D721Med (cell line): ENCODE measurements around the gene NPC1.
"Not testable (repeated sequence)": the region's sequence is repeated elsewhere in the genome, so short reads cannot be mapped to it uniquely, and the experiment has no call there.

Source experiments
- DNase-seq: peaks from one replicate; pipeline ENCODE4 v3.0.0; 2011; ENCODE audit warnings: low spot score; ENCODE audit not compliant: insufficient read length
- FAIRE-seq: peaks from 2 replicates; lab custom pipeline; 2011; peaks lifted over from hg19 to GRCh38; lab: Jason Lieb, UNC
- TF ChIP-seq, protein P1 (sequence below): IDR thresholded peaks from 2 replicates; pipeline ENCODE4 v1.5.1; 2012; ENCODE audit warnings: mild to moderate bottlenecking, control low read depth; ENCODE audit not compliant: insufficient read depth; ENCODE audit errors: missing control alignments

Gene NPC1

DNA sequence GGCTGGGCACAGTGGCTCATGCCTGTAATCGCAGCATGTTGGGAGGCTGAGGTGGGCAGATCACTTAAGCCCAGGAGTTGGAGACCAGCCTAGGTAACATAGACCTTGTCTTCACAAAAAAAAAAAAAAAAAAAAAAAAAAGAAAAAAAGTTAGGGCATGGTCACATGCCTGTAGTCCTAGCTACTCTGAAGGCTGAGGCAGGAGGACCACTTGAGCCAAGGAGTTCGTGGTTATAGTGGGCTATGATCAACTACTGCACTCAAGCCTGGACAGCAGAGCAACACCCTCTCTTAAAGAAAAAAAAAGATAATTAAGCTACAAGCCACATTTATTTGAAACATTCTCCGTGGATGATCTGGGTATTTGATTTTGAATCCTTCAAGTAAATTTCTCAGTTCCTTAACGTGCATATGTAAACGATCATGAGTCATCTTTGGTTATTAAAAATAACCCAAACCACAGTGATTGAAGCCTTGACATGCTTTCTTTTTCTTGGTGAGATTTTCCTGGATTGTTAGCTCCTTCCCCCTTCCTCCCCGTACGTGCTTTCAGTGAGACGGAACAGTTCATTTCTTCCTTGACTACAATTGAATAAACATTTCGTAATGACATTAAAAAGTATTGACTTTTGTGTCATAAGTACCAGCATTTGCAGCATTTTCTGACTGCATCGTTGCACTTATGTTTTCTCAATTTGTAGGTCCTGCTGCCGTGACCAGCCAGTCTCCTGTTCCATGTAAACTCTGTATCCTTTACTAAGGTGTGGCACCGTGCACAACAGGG lies 62.7 kb downstream of the NPC1 start:
- TF ChIP-seq, protein P1, sequence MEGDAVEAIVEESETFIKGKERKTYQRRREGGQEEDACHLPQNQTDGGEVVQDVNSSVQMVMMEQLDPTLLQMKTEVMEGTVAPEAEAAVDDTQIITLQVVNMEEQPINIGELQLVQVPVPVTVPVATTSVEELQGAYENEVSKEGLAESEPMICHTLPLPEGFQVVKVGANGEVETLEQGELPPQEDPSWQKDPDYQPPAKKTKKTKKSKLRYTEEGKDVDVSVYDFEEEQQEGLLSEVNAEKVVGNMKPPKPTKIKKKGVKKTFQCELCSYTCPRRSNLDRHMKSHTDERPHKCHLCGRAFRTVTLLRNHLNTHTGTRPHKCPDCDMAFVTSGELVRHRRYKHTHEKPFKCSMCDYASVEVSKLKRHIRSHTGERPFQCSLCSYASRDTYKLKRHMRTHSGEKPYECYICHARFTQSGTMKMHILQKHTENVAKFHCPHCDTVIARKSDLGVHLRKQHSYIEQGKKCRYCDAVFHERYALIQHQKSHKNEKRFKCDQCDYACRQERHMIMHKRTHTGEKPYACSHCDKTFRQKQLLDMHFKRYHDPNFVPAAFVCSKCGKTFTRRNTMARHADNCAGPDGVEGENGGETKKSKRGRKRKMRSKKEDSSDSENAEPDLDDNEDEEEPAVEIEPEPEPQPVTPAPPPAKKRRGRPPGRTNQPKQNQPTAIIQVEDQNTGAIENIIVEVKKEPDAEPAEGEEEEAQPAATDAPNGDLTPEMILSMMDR = no peak
- FAIRE-seq (no peak), DNase-seq (no peak)

DNA sequence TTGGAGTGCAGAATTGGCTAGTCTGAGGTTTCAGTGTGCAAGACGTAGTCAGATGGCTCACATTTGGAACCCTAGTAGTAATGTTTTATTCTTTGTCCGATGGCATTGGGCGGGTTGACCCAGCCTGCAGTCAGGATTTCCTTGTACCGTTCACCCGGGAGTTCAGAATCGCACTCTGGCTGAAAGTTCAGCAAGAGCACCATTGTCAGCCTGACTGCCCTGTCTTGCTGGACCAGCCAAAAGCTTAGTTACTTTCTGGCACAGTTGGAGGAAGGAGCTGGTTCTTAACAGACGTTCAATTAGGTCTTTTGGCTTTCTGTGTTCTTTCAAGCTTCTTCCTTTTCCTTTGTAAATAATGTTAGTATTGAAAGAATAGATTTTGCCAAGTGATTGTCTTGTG lies 64.4 kb downstream of the NPC1 start:
- TF ChIP-seq, protein P1 = no peak
- FAIRE-seq (no peak), DNase-seq (no peak)

DNA sequence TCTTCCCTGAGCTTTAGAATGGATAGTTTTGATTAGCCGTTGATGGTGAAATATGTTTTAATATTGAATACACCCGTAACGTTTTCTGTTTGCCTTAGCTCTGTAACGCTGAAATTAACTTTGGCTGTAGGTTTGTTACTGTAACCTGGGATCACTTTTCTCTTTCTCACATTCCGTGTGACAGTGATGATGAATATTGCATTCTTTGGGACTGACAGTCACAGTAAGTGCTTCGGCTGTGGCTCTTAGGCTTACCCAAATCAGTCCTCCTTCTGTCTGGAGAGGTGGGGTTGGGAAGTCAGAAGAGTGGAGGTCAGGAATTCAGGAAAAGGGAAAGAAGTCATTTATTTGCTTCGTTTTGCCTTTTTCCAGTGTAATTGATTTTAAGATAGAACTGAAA lies 65.0 kb downstream of the NPC1 start:
- TF ChIP-seq, protein P1 = no peak
- FAIRE-seq = no peak
- DNase-seq = no peak

DNA sequence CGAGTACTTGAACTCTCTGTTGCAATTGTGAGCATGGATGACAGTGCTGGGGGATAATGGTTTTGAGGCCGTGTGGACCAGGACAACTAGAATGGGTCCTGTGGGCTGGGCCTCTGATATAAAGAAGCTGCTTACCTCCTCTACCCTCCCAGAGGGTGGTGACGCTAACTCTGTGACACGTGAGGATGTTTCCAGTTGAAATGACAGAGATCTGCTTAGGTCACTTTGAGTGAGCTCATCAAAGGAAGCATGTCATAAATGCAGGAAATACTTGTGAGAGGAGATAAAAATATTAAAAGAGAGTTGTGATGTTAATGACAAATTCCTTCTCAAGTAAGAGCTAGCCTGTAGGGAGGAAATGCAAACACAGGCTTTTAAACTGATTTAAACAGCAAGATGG lies 66.6 kb downstream of the NPC1 start:
- TF ChIP-seq, protein P1 = no peak
- DNase-seq = no peak
- FAIRE-seq = no peak

DNA sequence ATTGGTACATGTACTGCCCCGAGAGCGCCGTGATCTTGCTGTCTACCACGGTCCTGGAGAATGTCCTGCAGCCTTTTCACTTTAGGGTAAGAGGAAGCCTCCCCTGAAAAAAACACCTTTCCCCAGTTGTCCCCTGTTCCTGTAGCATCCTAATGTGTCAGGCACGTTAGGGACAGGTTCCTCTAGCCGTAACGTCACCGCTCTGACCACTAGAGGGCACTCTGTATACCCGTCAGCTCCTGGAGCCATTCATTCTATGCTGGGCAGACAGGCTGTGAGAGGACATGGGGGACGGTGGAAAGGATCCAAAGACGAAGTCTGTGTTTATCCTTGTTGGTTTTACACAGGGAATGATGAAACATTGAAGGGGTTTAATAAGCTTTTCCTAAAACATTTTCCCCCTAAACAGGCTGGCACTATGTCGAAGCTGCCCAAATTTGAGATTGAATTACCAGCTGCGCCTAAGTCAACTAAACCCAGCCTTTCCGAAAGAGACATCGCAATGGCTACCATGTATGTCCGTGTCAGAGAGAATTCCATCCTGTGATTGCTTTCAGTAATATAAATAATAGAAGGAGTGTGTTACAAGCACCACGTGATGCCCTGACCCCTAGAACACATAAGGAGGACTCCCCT lies 70.3 kb downstream of the NPC1 start:
- DNase-seq (peak; percentile 49), FAIRE-seq (peak; percentile 58)
- TF ChIP-seq, protein P1 = peak; percentile 98

DNA sequence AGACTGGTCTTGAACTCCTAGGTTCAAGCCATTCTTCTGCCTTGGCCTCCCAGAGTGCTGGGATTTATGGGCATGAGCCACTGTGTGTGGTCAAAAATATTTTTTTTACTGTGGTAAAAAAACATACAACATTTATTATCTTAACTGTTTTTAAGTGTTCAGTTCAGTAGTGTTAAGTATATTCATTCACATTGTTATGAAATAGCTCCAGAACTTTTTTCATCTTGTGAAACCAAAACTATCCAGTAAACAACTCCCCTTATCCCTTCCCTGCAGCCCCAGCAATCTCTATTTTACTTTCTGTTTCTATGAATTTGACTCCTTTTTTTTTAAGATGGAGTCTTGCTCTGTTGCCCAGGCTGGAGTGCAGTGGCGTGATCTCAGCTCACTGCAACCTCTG lies 73.7 kb downstream of the NPC1 start:
- TF ChIP-seq, protein P1 = no peak
- FAIRE-seq (no peak), DNase-seq (no peak)

DNA sequence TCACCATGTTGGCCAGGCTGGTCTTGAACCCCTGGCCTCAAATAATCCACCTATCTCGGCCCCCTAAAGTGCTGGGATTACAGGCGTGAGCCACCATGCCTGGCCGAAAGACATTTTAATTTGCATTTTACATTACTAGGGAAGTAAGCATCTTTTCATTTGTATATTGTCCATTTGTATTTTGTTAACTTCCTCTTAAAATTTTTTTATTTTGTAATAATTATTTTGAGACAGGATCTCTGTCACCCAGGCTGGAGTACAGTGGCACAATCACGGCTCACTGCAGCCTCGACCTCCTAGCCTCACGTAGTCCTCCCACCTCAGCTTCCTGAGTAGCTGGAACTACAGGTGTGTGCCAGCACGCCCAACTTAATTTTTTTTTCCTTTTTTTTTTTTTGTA lies 74.1 kb downstream of the NPC1 start:
- DNase-seq, FAIRE-seq: not testable (repeated sequence)

DNA sequence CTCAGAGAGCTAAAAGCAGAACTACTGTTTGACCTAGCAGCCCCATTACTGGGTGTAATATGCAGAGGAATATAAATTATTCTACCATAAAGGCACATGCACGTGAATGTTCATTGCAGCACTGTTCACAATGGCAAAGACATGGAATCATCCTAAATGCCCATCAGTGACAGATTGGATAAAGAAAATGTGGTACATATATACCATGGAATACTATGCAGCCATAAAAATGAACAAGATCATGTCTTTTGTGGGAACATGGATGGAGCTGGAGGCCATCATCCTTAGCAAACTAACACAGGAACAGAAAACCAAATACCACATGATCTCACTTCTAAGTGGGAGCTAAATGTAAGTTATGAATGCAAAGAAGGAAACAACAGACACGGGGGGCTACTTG lies 75.4 kb downstream of the NPC1 start:
- not testable (repeated sequence) for FAIRE-seq, DNase-seq
